Measurements from ENCODE around the gene PCSK4.
A peak's percentile ranks its signal among the peaks of the same experiment; 100 is the strongest.
"Not testable (repeated sequence)": the region's sequence is repeated elsewhere in the genome, so short reads cannot be mapped to it uniquely, and the experiment has no call there.

Gene PCSK4

GRCh38 chr19:1478934-1479707 lies 11.0 kb downstream of the PCSK4 start, which contains the start of gene C19orf25:
Gene C19orf25, minus strand, starts transcription at chr19:1479215. Its CDS starts 312 bp downstream, at chr19:1478903.
- in situ Hi-C loops (cut with HindIII; ENCODE audit: low sequenced_read_pairs): no loop called here
- TF ChIP-seq CTCF (IDR thresholded peaks at IDR 0.05; ENCODE audit: low read depth, low read length, missing control alignments): no peak
- H3K4me3 ChIP-seq (ENCODE audit: low read depth, low read length): peak within 1 kb of the TSS; percentile 82

GRCh38 chr19:1477056-1477455 lies 13.1 kb downstream of the PCSK4 start:
- in situ Hi-C loops (cut with HindIII; ENCODE audit: low sequenced_read_pairs); H3K4me3 ChIP-seq (ENCODE audit: low read depth, low read length); DNase-seq (ENCODE audit: low read depth): not testable (repeated sequence)

More at GRCh38 chr19:1478934-1479707, 11.0 kb downstream of the PCSK4 start, which contains the start of gene C19orf25:
- peak; percentile 79 for DNase-seq (ENCODE audit: low read depth)

- in situ Hi-C loops (cut with HindIII; ENCODE audit: low sequenced_read_pairs): no loop called here
- no peak for TF ChIP-seq CTCF (IDR thresholded peaks at IDR 0.05; ENCODE audit: low read depth, low read length, missing control alignments)
- no peak for DNase-seq (ENCODE audit: low read depth)
- no peak overlapping the region for H3K4me3 ChIP-seq (ENCODE audit: low read depth, low read length)
Observed at GRCh38 chr19:1475751-1476437, 14.3 kb downstream of the PCSK4 start.

- DNase-seq (ENCODE audit: low read depth): no peak
- in situ Hi-C loops (cut with HindIII; ENCODE audit: low sequenced_read_pairs): no loop called here
- H3K4me3 ChIP-seq (ENCODE audit: low read depth, low read length): no peak overlapping the region
- no peak for TF ChIP-seq CTCF (IDR thresholded peaks at IDR 0.05; ENCODE audit: low read depth, low read length, missing control alignments)
Observed at GRCh38 chr19:1474765-1475351, 15.3 kb downstream of the PCSK4 start.

- TF ChIP-seq CTCF (IDR thresholded peaks at IDR 0.05; ENCODE audit: low read depth, low read length, missing control alignments): no peak
- DNase-seq (ENCODE audit: low read depth): no peak
- in situ Hi-C loops (cut with HindIII; ENCODE audit: low sequenced_read_pairs): no loop called here
- no peak overlapping the region for H3K4me3 ChIP-seq (ENCODE audit: low read depth, low read length)
Observed at GRCh38 chr19:1474011-1474764, 16.0 kb downstream of the PCSK4 start.

- no peak overlapping the region for H3K4me3 ChIP-seq (ENCODE audit: low read depth, low read length)
- in situ Hi-C loops (cut with HindIII; ENCODE audit: low sequenced_read_pairs): no loop called here
- DNase-seq (ENCODE audit: low read depth): no peak
- no peak for TF ChIP-seq CTCF (IDR thresholded peaks at IDR 0.05; ENCODE audit: low read depth, low read length, missing control alignments)
Observed at GRCh38 chr19:1473085-1473851, 16.9 kb downstream of the PCSK4 start.
